Measurements from ENCODE around the gene DNMT3A. TPM values are rescaled to one million over a fixed set of nuclear protein-coding genes. Genes with fewer than 3 reads are reported as not detected.

DNMT3A gene
- total and polyA plus RNA-seq, 2 experiments from 2014 or later, result 47.2 to 80.4 TPM

DNA sequence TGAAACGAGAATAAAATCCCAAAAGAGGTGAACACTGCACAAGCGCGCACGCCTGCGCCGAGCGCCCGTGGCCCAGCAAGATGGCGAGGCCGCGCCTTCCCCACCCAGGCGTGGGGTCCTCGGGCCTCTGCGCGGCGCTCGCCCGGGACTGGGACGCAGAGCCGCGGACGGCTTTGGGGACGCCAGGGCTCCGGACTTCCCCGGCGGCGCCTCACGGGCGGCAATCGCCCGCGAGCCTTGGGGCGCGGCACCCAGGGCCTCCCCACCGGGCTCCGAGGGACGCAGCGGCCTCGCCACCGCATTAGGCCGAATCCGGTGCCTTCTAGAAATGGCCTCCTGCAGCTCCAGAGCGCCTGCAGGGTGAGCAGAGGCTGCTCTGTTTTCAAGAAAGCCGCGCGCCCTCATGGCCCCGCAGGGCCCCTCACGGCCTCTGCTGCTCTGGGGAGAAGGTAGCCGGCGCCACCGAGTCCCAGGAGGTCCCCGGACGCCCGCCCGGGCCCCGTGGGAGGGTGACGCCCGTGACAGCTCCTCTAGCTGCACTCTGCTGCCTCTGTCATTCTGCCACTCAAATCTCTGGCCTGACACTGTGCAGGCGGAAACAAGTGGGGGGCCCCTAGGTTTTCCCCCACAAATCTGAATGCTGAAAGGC, 137.4 kb downstream of the DNMT3A start:
- TF ChIP-seq ZNF114 (CRISPR knock-in tag; IDR thresholded peaks at IDR 0.05) (no peak), EZH2phosphoT487 (IDR thresholded peaks at IDR 0.05; ENCODE audit: unreplicated experiment) (no peak), STAT1 (IDR thresholded peaks at IDR 0.05; ENCODE audit: unreplicated experiment) (no peak), CREB1 (CRISPR knock-in tag; IDR thresholded peaks at IDR 0.05; ENCODE audit: low read depth) (no peak), ZNF331 (CRISPR knock-in tag; IDR thresholded peaks at IDR 0.05; ENCODE audit: low read depth) (no peak)
- peaks cover 5% of the 10 kb centered on the region for H3K4me1 Mint-ChIP-seq
- no peaks in the 10 kb centered on the region for H3K36me3 Mint-ChIP-seq (ENCODE audit: low read depth)
- no peaks in the 10 kb centered on the region for H3K9me3 Mint-ChIP-seq
- no peak overlapping the region for H3K4me3 Mint-ChIP-seq
- peaks cover 4% of the 10 kb centered on the region for H3F3A ChIP-seq (replicated peaks; ENCODE audit: low read depth)
- H3K27me3 Mint-ChIP-seq (ENCODE audit: insufficient read depth, low read depth, poor library complexity), result peaks cover 14% of the 10 kb centered on the region
- H3K27me3 ChIP-seq (ENCODE audit: insufficient read depth), result no peaks in the 10 kb centered on the region
- peak overlapping the region; percentile 61 for H3K4me3 ChIP-seq
- H4K20me1 ChIP-seq (replicated peaks; ENCODE audit: insufficient read depth), result no peaks in the 10 kb centered on the region
- no peak overlapping the region for H3K27ac ChIP-seq (ENCODE audit: low read depth)
- H3K27ac Mint-ChIP-seq, result no peak overlapping the region
- DNase-seq (ENCODE audit: low spot score), result peak; percentile 70
- ATAC-seq, result peak; percentile 74
- 0 out of 2 replicates have a peak, but pooled peaks cover 4% of the 10 kb centered on the region for H3K4me1 ChIP-seq (ENCODE audit: insufficient read depth)
- no peaks in the 10 kb centered on the region for H3K9me2 ChIP-seq (ENCODE audit: insufficient read depth)
- H2AFZ ChIP-seq, result peak overlapping the region; percentile 91
- H3K79me2 ChIP-seq (replicated peaks; ENCODE audit: insufficient read depth), result no peaks in the 10 kb centered on the region
- no peaks in the 10 kb centered on the region for H3K36me3 ChIP-seq (ENCODE audit: insufficient read depth)
- H3K4me2 ChIP-seq, result peak overlapping the region; percentile 84

DNA sequence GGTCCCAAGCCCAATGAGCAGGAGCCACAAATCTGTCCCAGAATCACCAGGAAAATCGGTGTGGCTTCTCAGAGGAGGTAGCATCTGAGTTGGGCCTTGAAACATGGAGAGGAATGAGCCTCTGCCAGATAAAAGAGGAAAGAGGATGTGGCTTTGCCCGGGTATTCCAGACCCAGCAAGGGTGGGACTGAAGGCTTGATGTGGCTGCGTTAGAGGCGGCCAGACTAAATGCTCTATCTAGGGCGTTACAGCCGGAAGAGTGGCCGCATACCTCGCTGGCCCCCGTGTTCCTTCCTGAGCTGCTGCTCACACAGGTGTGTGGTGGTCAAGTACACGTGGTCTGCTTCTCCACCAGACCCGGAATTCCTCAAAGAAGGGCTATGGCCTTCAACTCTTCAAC, 139.4 kb downstream of the DNMT3A start:
- Histone ChIP-seq H3K4me3 (no peak overlapping the region), H3K27ac (ENCODE audit: low read depth) (no peak overlapping the region), H3F3A (replicated peaks; ENCODE audit: low read depth) (peaks cover 4% of the 10 kb centered on the region), H3K4me2 (no peak overlapping the region), H3K4me1 (ENCODE audit: insufficient read depth) (0 out of 2 replicates have a peak, but pooled peaks cover 4% of the 10 kb centered on the region), H3K36me3 (ENCODE audit: insufficient read depth) (no peaks in the 10 kb centered on the region), H3K9me2 (ENCODE audit: insufficient read depth) (no peaks in the 10 kb centered on the region), H2AFZ (no peak overlapping the region), H3K27me3 (ENCODE audit: insufficient read depth) (no peaks in the 10 kb centered on the region), H3K79me2 (replicated peaks; ENCODE audit: insufficient read depth) (no peaks in the 10 kb centered on the region), H4K20me1 (replicated peaks; ENCODE audit: insufficient read depth) (no peaks in the 10 kb centered on the region)
- H3K9me3 Mint-ChIP-seq, result no peaks in the 10 kb centered on the region
- no peak overlapping the region for H3K4me3 Mint-ChIP-seq
- ATAC-seq, result no peak
- H3K27me3 Mint-ChIP-seq (ENCODE audit: insufficient read depth, low read depth, poor library complexity), result peaks cover 16% of the 10 kb centered on the region
- H3K27ac Mint-ChIP-seq, result no peak overlapping the region
- no peaks in the 10 kb centered on the region for H3K36me3 Mint-ChIP-seq (ENCODE audit: low read depth)
- H3K4me1 Mint-ChIP-seq, result peaks cover 10% of the 10 kb centered on the region
- DNase-seq (ENCODE audit: low spot score), result no peak
- TF ChIP-seq NANOG (IDR thresholded peaks at IDR 0.05; ENCODE audit: borderline replicate concordance) (no peak), JUNB (IDR thresholded peaks at IDR 0.05; ENCODE audit: unreplicated experiment) (no peak), ZNF331 (CRISPR knock-in tag; IDR thresholded peaks at IDR 0.05; ENCODE audit: low read depth) (no peak), POLR2AphosphoS5 (IDR thresholded peaks at IDR 0.05; ENCODE audit: low read depth) (no peak), ZNF114 (CRISPR knock-in tag; IDR thresholded peaks at IDR 0.05) (no peak), STAT1 (IDR thresholded peaks at IDR 0.05; ENCODE audit: unreplicated experiment) (no peak), EZH2phosphoT487 (IDR thresholded peaks at IDR 0.05; ENCODE audit: unreplicated experiment) (no peak)
- TF ChIP-seq, protein P1, sequence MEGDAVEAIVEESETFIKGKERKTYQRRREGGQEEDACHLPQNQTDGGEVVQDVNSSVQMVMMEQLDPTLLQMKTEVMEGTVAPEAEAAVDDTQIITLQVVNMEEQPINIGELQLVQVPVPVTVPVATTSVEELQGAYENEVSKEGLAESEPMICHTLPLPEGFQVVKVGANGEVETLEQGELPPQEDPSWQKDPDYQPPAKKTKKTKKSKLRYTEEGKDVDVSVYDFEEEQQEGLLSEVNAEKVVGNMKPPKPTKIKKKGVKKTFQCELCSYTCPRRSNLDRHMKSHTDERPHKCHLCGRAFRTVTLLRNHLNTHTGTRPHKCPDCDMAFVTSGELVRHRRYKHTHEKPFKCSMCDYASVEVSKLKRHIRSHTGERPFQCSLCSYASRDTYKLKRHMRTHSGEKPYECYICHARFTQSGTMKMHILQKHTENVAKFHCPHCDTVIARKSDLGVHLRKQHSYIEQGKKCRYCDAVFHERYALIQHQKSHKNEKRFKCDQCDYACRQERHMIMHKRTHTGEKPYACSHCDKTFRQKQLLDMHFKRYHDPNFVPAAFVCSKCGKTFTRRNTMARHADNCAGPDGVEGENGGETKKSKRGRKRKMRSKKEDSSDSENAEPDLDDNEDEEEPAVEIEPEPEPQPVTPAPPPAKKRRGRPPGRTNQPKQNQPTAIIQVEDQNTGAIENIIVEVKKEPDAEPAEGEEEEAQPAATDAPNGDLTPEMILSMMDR (conservative IDR thresholded peaks at IDR 0.05; ENCODE audit: low read depth in 2 of 2), result no peak
- TF ChIP-seq, protein P2, sequence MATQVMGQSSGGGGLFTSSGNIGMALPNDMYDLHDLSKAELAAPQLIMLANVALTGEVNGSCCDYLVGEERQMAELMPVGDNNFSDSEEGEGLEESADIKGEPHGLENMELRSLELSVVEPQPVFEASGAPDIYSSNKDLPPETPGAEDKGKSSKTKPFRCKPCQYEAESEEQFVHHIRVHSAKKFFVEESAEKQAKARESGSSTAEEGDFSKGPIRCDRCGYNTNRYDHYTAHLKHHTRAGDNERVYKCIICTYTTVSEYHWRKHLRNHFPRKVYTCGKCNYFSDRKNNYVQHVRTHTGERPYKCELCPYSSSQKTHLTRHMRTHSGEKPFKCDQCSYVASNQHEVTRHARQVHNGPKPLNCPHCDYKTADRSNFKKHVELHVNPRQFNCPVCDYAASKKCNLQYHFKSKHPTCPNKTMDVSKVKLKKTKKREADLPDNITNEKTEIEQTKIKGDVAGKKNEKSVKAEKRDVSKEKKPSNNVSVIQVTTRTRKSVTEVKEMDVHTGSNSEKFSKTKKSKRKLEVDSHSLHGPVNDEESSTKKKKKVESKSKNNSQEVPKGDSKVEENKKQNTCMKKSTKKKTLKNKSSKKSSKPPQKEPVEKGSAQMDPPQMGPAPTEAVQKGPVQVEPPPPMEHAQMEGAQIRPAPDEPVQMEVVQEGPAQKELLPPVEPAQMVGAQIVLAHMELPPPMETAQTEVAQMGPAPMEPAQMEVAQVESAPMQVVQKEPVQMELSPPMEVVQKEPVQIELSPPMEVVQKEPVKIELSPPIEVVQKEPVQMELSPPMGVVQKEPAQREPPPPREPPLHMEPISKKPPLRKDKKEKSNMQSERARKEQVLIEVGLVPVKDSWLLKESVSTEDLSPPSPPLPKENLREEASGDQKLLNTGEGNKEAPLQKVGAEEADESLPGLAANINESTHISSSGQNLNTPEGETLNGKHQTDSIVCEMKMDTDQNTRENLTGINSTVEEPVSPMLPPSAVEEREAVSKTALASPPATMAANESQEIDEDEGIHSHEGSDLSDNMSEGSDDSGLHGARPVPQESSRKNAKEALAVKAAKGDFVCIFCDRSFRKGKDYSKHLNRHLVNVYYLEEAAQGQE (IDR thresholded peaks at IDR 0.05; ENCODE audit: unreplicated experiment), result no peak
- TF ChIP-seq, protein P3, sequence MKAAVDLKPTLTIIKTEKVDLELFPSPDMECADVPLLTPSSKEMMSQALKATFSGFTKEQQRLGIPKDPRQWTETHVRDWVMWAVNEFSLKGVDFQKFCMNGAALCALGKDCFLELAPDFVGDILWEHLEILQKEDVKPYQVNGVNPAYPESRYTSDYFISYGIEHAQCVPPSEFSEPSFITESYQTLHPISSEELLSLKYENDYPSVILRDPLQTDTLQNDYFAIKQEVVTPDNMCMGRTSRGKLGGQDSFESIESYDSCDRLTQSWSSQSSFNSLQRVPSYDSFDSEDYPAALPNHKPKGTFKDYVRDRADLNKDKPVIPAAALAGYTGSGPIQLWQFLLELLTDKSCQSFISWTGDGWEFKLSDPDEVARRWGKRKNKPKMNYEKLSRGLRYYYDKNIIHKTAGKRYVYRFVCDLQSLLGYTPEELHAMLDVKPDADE (IDR thresholded peaks at IDR 0.05), result no peak

Data from GM23338 (cell line).